HCT116 (cell line): ENCODE measurements around the gene RNF113B. TPM values are rescaled to one million over a fixed set of nuclear protein-coding genes. Genes with fewer than 3 reads are reported as not detected.

Experiments
- ATAC-seq: fragments of 200-7000 bp; cut with Tn5 transposase; 2 replicates; pipeline ENCODE4 v1.9.1; 2020; ENCODE audit warnings: mild to moderate bottlenecking, moderate library complexity
- BruUV-seq: library from RNA; stranded (reverse); fragments of 400-500 nt; replicated peaks from 2 replicates; lab custom pipeline; 2021; lab: Mats Ljungman, UMichigan
- CTCF ChIA-PET: fragments of 300-600 bp; sonication (Branson Sonifier 250); formaldehyde crosslinking; loops from one replicate; lab custom pipeline; 2021; ENCODE audit warnings: antibody characterized with exemption; lab: Charles Lee
- POLR2A ChIA-PET: fragments of 300-600, 350-600 bp; sonication (Branson Sonifier 250); formaldehyde crosslinking; loops from one replicate; lab custom pipeline; 2021; ENCODE audit warnings: antibody characterized with exemption; lab: Charles Lee
- RAD21 ChIA-PET, 2 experiments: fragments of 300-600 bp; sonication (Branson Sonifier 250); formaldehyde crosslinking; loops; one replicate each; lab custom pipeline; 2023; ENCODE audit warnings: low total read pairs in 2 of 2; ENCODE audit not compliant: uncharacterized antibody in 2 of 2, unreplicated experiment in 2 of 2, low non-redundant PET in 1 of 2; lab: Charles Lee
- DNase-seq: peaks from one replicate; pipeline ENCODE4 v3.0.0-alpha.2; 2010; ENCODE audit warnings: low read depth, low spot score
- H2AFZ ChIP-seq: fragments of 200-600 bp; shearing (Covaris generic), sonication (generic); 2 replicates; pipeline ENCODE4 v1.6.1; 2017; ENCODE audit warnings: low read depth, mixed run types, mixed read lengths, antibody characterized with exemption, low read length; ENCODE audit not compliant: poor library complexity, severe bottlenecking
- H3K27ac ChIP-seq: 2 replicates; pipeline ENCODE4 v1.5.1; 2012; ENCODE audit warnings: low read depth, low read length
- H3K27me3 ChIP-seq: fragments of 200-600 bp; sonication (generic); 2 replicates; pipeline ENCODE4 v1.6.1; 2016; ENCODE audit warnings: mixed run types, low read length, mixed read lengths; ENCODE audit not compliant: insufficient read depth
- H3K36me3 ChIP-seq, 2 experiments: fragments of 200-500 bp in 1 of 2; fragments of 200-600 bp in 1 of 2; sonication (Bioruptor generic) in 1 of 2; sonication (generic) in 1 of 2; 2 replicates each; pipeline versions ENCODE4 v1.5.1 to v1.6.1; 2014 to 2016; ENCODE audit warnings: low read length in 2 of 2, inconsistent platforms in 1 of 2, mixed read lengths in 1 of 2, mixed run types in 1 of 2; ENCODE audit not compliant: insufficient read depth in 2 of 2, control insufficient read depth in 1 of 2
- H3K4me1 ChIP-seq, 2 experiments: fragments of 200-600 bp in 1 of 2; sonication (generic) in 1 of 2; 2 replicates each; pipeline versions ENCODE4 v1.5.1 to v1.6.1; 2012 to 2017; ENCODE audit warnings: low read length in 2 of 2, inconsistent platforms in 1 of 2, mild to moderate bottlenecking in 1 of 2, mixed read lengths in 1 of 2, mixed run types in 1 of 2, moderate library complexity in 1 of 2; ENCODE audit not compliant: insufficient read depth in 2 of 2, control insufficient read depth in 1 of 2
- H3K4me2 ChIP-seq: fragments of 200-600 bp; sonication (generic); 2 replicates; pipeline ENCODE4 v1.6.1; 2017; ENCODE audit warnings: mixed run types, low read length, mixed read lengths
- H3K4me3 ChIP-seq, 2 experiments: fragments of 200-600 bp in 1 of 2; sonication (generic) in 1 of 2; replicated peaks in 1 of 2; 2 replicates each; pipeline ENCODE4 v1.5.1; 2011 to 2016; ENCODE audit warnings: low read length in 2 of 2, control low read depth in 1 of 2, low read depth in 1 of 2, mild to moderate bottlenecking in 1 of 2, mixed read lengths in 1 of 2, mixed run types in 1 of 2
- H3K79me2 ChIP-seq: fragments of 200-600 bp; sonication (generic); 2 replicates; pipeline ENCODE4 v1.6.1; 2017; ENCODE audit warnings: mild to moderate bottlenecking, mixed run types, low read length, moderate library complexity, mixed read lengths; ENCODE audit not compliant: insufficient read depth
- H3K9ac ChIP-seq: fragments of 200-600 bp; sonication (generic); 2 replicates; pipeline ENCODE4 v1.6.1; 2016; ENCODE audit warnings: low read length, mixed read lengths
- H3K9me2 ChIP-seq: fragments of 200-600 bp; sonication (generic), shearing (Covaris generic); 2 replicates; pipeline ENCODE4 v1.6.1; 2017; ENCODE audit warnings: mixed run types, mild to moderate bottlenecking, moderate library complexity; ENCODE audit not compliant: insufficient read depth
- H3K9me3 ChIP-seq, 2 experiments: fragments of 200-500 bp in 1 of 2; fragments of 200-600 bp in 1 of 2; sonication (Bioruptor generic) in 1 of 2; sonication (generic) in 1 of 2; 2 replicates each; pipeline ENCODE4 v1.6.1; 2014 to 2017; ENCODE audit warnings: low read length in 2 of 2, mixed read lengths in 2 of 2, inconsistent platforms in 1 of 2, low read depth in 1 of 2, mild to moderate bottlenecking in 1 of 2, mixed run types in 1 of 2, moderate library complexity in 1 of 2; ENCODE audit not compliant: control insufficient read depth in 1 of 2, insufficient read depth in 1 of 2
- H4K20me1 ChIP-seq: fragments of 200-600 bp; sonication (generic), shearing (Covaris generic); 2 replicates; pipeline ENCODE4 v1.6.1; 2017; ENCODE audit warnings: mixed run types, mild to moderate bottlenecking, moderate library complexity; ENCODE audit not compliant: insufficient read depth
- ATF3 ChIP-seq: IDR thresholded peaks from 2 replicates; pipeline ENCODE4 v1.6.1; 2012
- CBX3 ChIP-seq: IDR thresholded peaks from 2 replicates; pipeline ENCODE4 v1.6.1; 2012; ENCODE audit warnings: low read depth
- CTCF ChIP-seq, 3 experiments: fragments of 200-600 bp in 1 of 3; sonication (generic) in 1 of 3; IDR thresholded peaks in 2 of 3; conservative IDR thresholded peaks in 1 of 3; 2 replicates each; pipeline ENCODE4 v1.5.1; 2012 to 2017; ENCODE audit warnings: low read depth in 2 of 3, low read length in 2 of 3, antibody characterized with exemption in 1 of 3, borderline replicate concordance in 1 of 3, control low read depth in 1 of 3, mild to moderate bottlenecking in 1 of 3, mixed read lengths in 1 of 3, mixed run types in 1 of 3, moderate library complexity in 1 of 3; ENCODE audit not compliant: insufficient read depth in 1 of 3
- EGR1 ChIP-seq: IDR thresholded peaks from 2 replicates; pipeline ENCODE4 v1.6.1; 2012; ENCODE audit warnings: low read depth
- ELF1 ChIP-seq: IDR thresholded peaks from 2 replicates; pipeline ENCODE4 v1.6.1; 2012; ENCODE audit warnings: low read depth, borderline replicate concordance
- EZH2 ChIP-seq: fragments of 200-600 bp; sonication (generic); IDR thresholded peaks from 2 replicates; pipeline ENCODE4 v1.6.1; 2017; ENCODE audit warnings: antibody characterized with exemption, mixed run types
- FOSL1 ChIP-seq: IDR thresholded peaks from 2 replicates; pipeline ENCODE4 v1.6.1; 2012; ENCODE audit warnings: low read depth
- POLR2A ChIP-seq: IDR thresholded peaks from 2 replicates; pipeline ENCODE4 v1.7.0; 2011; ENCODE audit warnings: borderline replicate concordance; ENCODE audit not compliant: insufficient read depth, insufficient read length; ENCODE audit errors: extremely low read depth
- POLR2AphosphoS5 ChIP-seq: IDR thresholded peaks from 2 replicates; pipeline ENCODE4 v1.6.1; 2011; ENCODE audit warnings: mild to moderate bottlenecking, low read depth, low read length, moderate library complexity
- RAD21 ChIP-seq: IDR thresholded peaks from 2 replicates; pipeline ENCODE4 v1.6.1; 2012; ENCODE audit warnings: low read depth, mild to moderate bottlenecking
- REST ChIP-seq: IDR thresholded peaks from 2 replicates; pipeline ENCODE4 v1.6.1; 2012; ENCODE audit warnings: low read depth
- SRF ChIP-seq: IDR thresholded peaks from 2 replicates; pipeline ENCODE4 v1.6.1; 2012; ENCODE audit warnings: low read depth
- TCF7L2 ChIP-seq: IDR thresholded peaks from 2 replicates; pipeline ENCODE4 v1.7.0; 2011; ENCODE audit warnings: borderline replicate concordance, inconsistent platforms; ENCODE audit not compliant: insufficient read depth, insufficient read length; ENCODE audit errors: extremely low read depth
- YY1 ChIP-seq: IDR thresholded peaks from 2 replicates; pipeline ENCODE4 v1.6.1; 2011; ENCODE audit warnings: low read length, low read depth, moderate library complexity, mild to moderate bottlenecking; ENCODE audit not compliant: insufficient replicate concordance; ENCODE audit errors: extremely low read depth
- ZBTB33 ChIP-seq: IDR thresholded peaks from 2 replicates; pipeline ENCODE4 v1.6.1; 2011; ENCODE audit warnings: mild to moderate bottlenecking, low read length, moderate library complexity; ENCODE audit not compliant: insufficient replicate concordance; ENCODE audit errors: extremely low read depth
- ZFX ChIP-seq: fragments of 450-650 bp; IDR thresholded peaks from 2 replicates; pipeline ENCODE4 v1.6.1; 2017
- ZNF274 ChIP-seq: fragments of 200-500 bp; sonication (Bioruptor generic); IDR thresholded peaks from 2 replicates; pipeline ENCODE4 v1.6.1; 2014; ENCODE audit warnings: mild to moderate bottlenecking, low read depth, low read length, inconsistent platforms
- intact Hi-C: fragments of 100-400 bp; cut with micrococcal nuclease; formaldehyde crosslinking; loops from 2 replicates; pipeline ENCODE4 v1.10.0; 2022
- total RNA-seq: library from RNA; stranded (reverse); gene quantifications from one replicate; pipeline ENCODE4 v1.2.1, GENCODE V29; 2021; ENCODE audit not compliant: unreplicated experiment

Gene RNF113B
- total RNA-seq, 1 experiment from 2014 or later = not detected

DNA sequence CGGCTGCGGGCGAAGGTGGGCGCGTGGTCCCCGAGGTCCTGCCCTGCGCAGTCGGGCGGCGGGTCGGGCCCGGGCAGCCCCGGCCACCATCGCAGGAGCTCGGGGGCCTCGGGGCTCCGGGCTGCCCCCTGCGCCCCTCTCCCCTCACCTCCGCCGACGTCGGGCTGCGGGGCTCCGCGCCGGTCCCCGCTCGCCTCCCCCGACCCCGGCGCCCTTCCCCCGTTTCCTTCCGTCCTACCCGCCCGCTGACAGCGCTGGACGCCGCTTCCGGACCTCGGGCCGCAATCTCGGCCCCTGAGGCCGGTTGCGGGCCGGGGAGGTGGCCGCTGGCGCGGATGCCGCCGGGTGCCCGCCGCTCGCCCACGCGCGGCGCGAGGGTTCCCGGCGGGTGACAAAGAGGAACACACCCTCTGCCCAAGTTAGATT is 33.5 kb downstream of the RNF113B start:
- H3K9ac ChIP-seq = peak overlapping the region; percentile 65
- H3K4me3 ChIP-seq = peak overlapping the region; percentile 51 to 72
- peaks cover 16% of the 10 kb centered on the region for H3K79me2 ChIP-seq
- BruUV-seq = no TSS peak
- H3K36me3 ChIP-seq = no peaks in the 10 kb centered on the region
- ATAC-seq = 0 out of 2 replicates have a peak, but pooled peaks have one; percentile 1
- H4K20me1 ChIP-seq = peaks cover 4% of the 10 kb centered on the region; the same call in 1 of the 2 replicates
- H3K9me3 ChIP-seq = no peaks in the 10 kb centered on the region
- intact Hi-C loops = loop anchor here (2.0 to 10.0 kb wide), 2 partner anchors 287 to 531 kb away; no protein-coding TSS in a partner anchor
- H3K4me2 ChIP-seq = peak overlapping the region; percentile 82
- H3K4me1 ChIP-seq = peaks cover 40 to 51% of the 10 kb centered on the region in 2 experiments
- no peak for DNase-seq
- H2AFZ ChIP-seq = no peak overlapping the region
- ChIA-PET CTCF (no interaction called here), RAD21 (no interaction called here), POLR2A (no interaction called here)
- no peaks in the 10 kb centered on the region for H3K9me2 ChIP-seq
- peak overlapping the region; percentile 64; the same call in 1 of the 2 replicates for H3K27ac ChIP-seq
- TF ChIP-seq RAD21 (no peak), CBX3 (no peak), FOSL1 (no peak), ATF3 (no peak), ZFX (peak; percentile 36; the same call in 1 of the 2 replicates), EZH2 (no peak), YY1 (no peak), POLR2A (no peak), POLR2AphosphoS5 (no peak), ELF1 (no peak), REST (no peak), SRF (no peak), ZBTB33 (no peak), EGR1 (peak; percentile 55), TCF7L2 (no peak), CTCF (IDR thresholded peaks at IDR 0.05 in 2 of 3, conservative IDR thresholded peaks at IDR 0.05 in 1 of 3; ENCODE audit: borderline replicate concordance in 1 of 3, insufficient read depth in 1 of 3, low read depth in 2 of 3, low read length in 2 of 3) (no peak), ZNF274 (no peak)
- no peaks in the 10 kb centered on the region for H3K27me3 ChIP-seq
